Heart right ventricle (tissue), 16 donors: ENCODE data around the gene ARMC3. TPM values are rescaled to one million over a fixed set of nuclear protein-coding genes. Genes with fewer than 3 reads are reported as not detected.

Source experiments
- ATAC-seq, 8 donors: fragments of 200-7000 bp; cut with Tn5 transposase; one replicate each; pipeline ENCODE4 v1.9.1; 2020; ENCODE audit warnings: mild to moderate bottlenecking in 8 of 8, moderate library complexity in 8 of 8, moderate number of reproducible peaks in 1 of 8
- DNase-seq, 2 donors: peaks; one replicate each; pipeline ENCODE4 v3.0.0-alpha.2; 2020
- H3K27ac ChIP-seq, 10 donors: fragments of 200-600 bp; sonication (generic) in 2 of 10; one replicate each; pipeline versions ENCODE4 v1.5.0 to v1.8.0; 2020 to 2022; ENCODE audit warnings: mild to moderate bottlenecking in 3 of 10
- H3K27me3 ChIP-seq, 7 donors: fragments of 200-600 bp; one replicate each; pipeline ENCODE4 v1.8.0; 2021 to 2022; ENCODE audit warnings: mild to moderate bottlenecking in 2 of 7
- H3K36me3 ChIP-seq, 9 donors: fragments of 200-600 bp; sonication (generic) in 1 of 9; one replicate each; pipeline versions ENCODE4 v1.5.0 to v1.8.0; 2020 to 2022; ENCODE audit warnings: mild to moderate bottlenecking in 2 of 9
- H3K4me1 ChIP-seq, 9 donors: fragments of 200-600 bp; sonication (generic) in 1 of 9; one replicate each; pipeline versions ENCODE4 v1.5.0 to v1.8.0; 2020 to 2022; ENCODE audit warnings: mild to moderate bottlenecking in 4 of 9
- H3K4me3 ChIP-seq, 10 donors: fragments of 200-600 bp; sonication (generic) in 2 of 10; one replicate each; pipeline versions ENCODE4 v1.5.0 to v1.8.0; 2020 to 2022; ENCODE audit warnings: mild to moderate bottlenecking in 7 of 10, moderate library complexity in 2 of 10
- H3K9me3 ChIP-seq, 11 donors: fragments of 200-600 bp in 10 of 11; sonication (generic) in 2 of 11; one replicate each; pipeline versions ENCODE4 v1.5.0 to v1.8.0; 2013 to 2022; ENCODE audit warnings: mild to moderate bottlenecking in 2 of 11, control low read depth in 1 of 11, moderate library complexity in 1 of 11
- CTCF ChIP-seq, 9 donors: fragments of 200-600 bp; sonication (generic) in 2 of 9; IDR thresholded peaks; one replicate each; pipeline versions ENCODE4 v1.5.0 to v1.8.0; 2021 to 2022; ENCODE audit warnings: antibody characterized with exemption in 9 of 9, mild to moderate bottlenecking in 5 of 9, moderate library complexity in 1 of 9
- WGBS, 2 donors: extraction: QIAGEN DNeasy Blood & Tissue Kit; methylation state at CpG; one replicate each; pipeline ENCODE4 v1.1.7; 2013; ENCODE audit warnings: inconsistent platforms in 1 of 2; 5-methylcytosine and 5-hydroxymethylcytosine counted together
- intact Hi-C, 10 donors: fragments of 100-400 bp; cut with DNase I; formaldehyde crosslinking; loops; one replicate each; pipeline versions ENCODE4 v1.11.1 to v1.14.2; 2022
- polyA plus RNA-seq, 2 donors: library from polyadenylated mRNA; stranded (reverse); fragments of 200-250 nt; gene quantifications; one replicate each; pipeline ENCODE4 v1.2.3, GENCODE V29; 2013
- total RNA-seq, 10 donors: library from RNA; stranded (reverse); fragmentation: NEBNext Ultra II Directional in 3 of 10; extraction: Animal tissue kit (Norgen Biotek cat#: 25700) in 3 of 10; gene quantifications; one replicate each; pipeline versions ENCODE4 v1.2.1 to v1.2.4, GENCODE V29; 2021 to 2023
- donor health status: Arrhythmogenic right ventricular cardiomyopathy.
- donor health status: ischemic (EF 13 %, LVEDD 7.1; RV severe dilation, severe dysfunction).
- donor health status: healthy with polysubstance abuse.
- donor health status: DM: no; HTN: yes; CAD: no.
- donor health status: DM: no; HTN: no; CAD: no.
- donor health status: ischemic (EF 25% LVEDD 6.9; RV normal size, moderate dysfunction).
- donor health status: ischemic (EF 25% LVEDD 5.7; RV mildly dilated, moderate dysfunction).
- donor health status: healthy.
- donor health status: DM: yes; HTN: yes; CAD: no.
- donor health status: Ischemic cardiomyopathy.
- donor health status: ischemic (EF 35%, LVEDD 5.7; RV mildly dilated, moderate dysfunction).
- donor health status: nonischemic (EF 11% LVEDD 7.7; RV severe dilation, severe dysfunction).
- donor health status: DM: yes; HTN: yes; CAD: no.
- donor health status: PGD.
- donor health status: ischemic (EF 29% LVEDD 5.4; RV normal size, mild dysfunction).
- donor health status: nonischemic (EF 23%, LVEDD 6.1; RV moderate dilation, normal function).

Gene ARMC3
- total and polyA plus RNA-seq, 12 donors: not detected

GRCh38 chr10:22986771-22987542 is 59.1 kb downstream of the ARMC3 start:
- intact Hi-C loops: loop anchor here (5.0 to 10.0 kb wide), 20 partner anchors 80 to 1492 kb away; partner anchors contain the start of genes PIP4K2A (in 3 of the 10) and BMI1 (in 2 of the 10)
- Histone ChIP-seq H3K4me1 (peaks cover 0 to 13% (median 2%) of the 10 kb centered on the region in 9 donors), H3K4me3 (no peak overlapping the region), H3K27me3 (no peaks in the 10 kb centered on the region), H3K27ac (no peak overlapping the region), H3K36me3 (no peaks in the 10 kb centered on the region), H3K9me3 (no peaks in the 10 kb centered on the region)
- ATAC-seq: peak in 4 of 8 donors; percentile 42 to 62 (median 50)
- 46 to 59% methylated on average over 2 of the region's 2 CpGs for WGBS, 2 donors
- peak in 7 of 9 donors; percentile 34 to 62 (median 55) for TF ChIP-seq CTCF (IDR thresholded peaks at IDR 0.05)
- no peak for DNase-seq

- Histone ChIP-seq H3K27ac (no peak overlapping the region), H3K9me3 (no peaks in the 10 kb centered on the region), H3K36me3 (no peaks in the 10 kb centered on the region), H3K27me3 (peaks cover 0 to 3% (median 0%) of the 10 kb centered on the region in 7 donors), H3K4me1 (peaks cover 0 to 13% (median 2%) of the 10 kb centered on the region in 9 donors), H3K4me3 (peak overlapping the region in 2 of 10 donors; percentile 23 to 32)
- TF ChIP-seq CTCF (IDR thresholded peaks at IDR 0.05): peak; percentile 80 to 96 (median 91)
- DNase-seq (peak in 1 of 2 donors; percentile 71), ATAC-seq (peak; percentile 58 to 88 (median 78))
- intact Hi-C loops: loop anchor here (1.0 to 10.0 kb wide), 25 partner anchors 79 to 1494 kb away; partner anchors contain the start of genes PIP4K2A (in 3 of the 10) and BMI1 (in 2 of the 10)
- 4 to 6% methylated on average over 12 of the region's 12 CpGs for WGBS, 2 donors
Observed at GRCh38 chr10:22988581-22989360, 60.9 kb downstream of the ARMC3 start.

GRCh38 chr10:22990443-22990842 is 62.6 kb downstream of the ARMC3 start:
- no peak for DNase-seq
- no peaks in the 10 kb centered on the region for H3K36me3 ChIP-seq
- H3K27me3 ChIP-seq: peaks cover 0 to 12% (median 0%) of the 10 kb centered on the region in 7 donors
- WGBS, 2 donors: 91% methylated on average over 4 of the region's 4 CpGs
- peaks cover 0 to 13% (median 2%) of the 10 kb centered on the region in 9 donors for H3K4me1 ChIP-seq
- no peak overlapping the region for H3K27ac ChIP-seq
- intact Hi-C loops: loop anchor here in 4 of 10 donors (5.0 kb wide), 4 partner anchors 77 to 998 kb away; no protein-coding TSS in a partner anchor
- H3K4me3 ChIP-seq: no peak overlapping the region
- no peaks in the 10 kb centered on the region for H3K9me3 ChIP-seq
- TF ChIP-seq CTCF (IDR thresholded peaks at IDR 0.05): no peak
- ATAC-seq: no peak

GRCh38 chr10:22992075-22992474 is 64.2 kb downstream of the ARMC3 start:
- peaks cover 0 to 11% (median 2%) of the 10 kb centered on the region in 9 donors for H3K4me1 ChIP-seq
- H3K36me3 ChIP-seq: no peaks in the 10 kb centered on the region
- H3K9me3 ChIP-seq: no peaks in the 10 kb centered on the region
- intact Hi-C loops: loop anchor here in 4 of 10 donors (5.0 kb wide), 4 partner anchors 75 to 1000 kb away; no protein-coding TSS in a partner anchor
- peaks cover 0 to 22% (median 0%) of the 10 kb centered on the region in 7 donors for H3K27me3 ChIP-seq
- no peak overlapping the region for H3K27ac ChIP-seq
- 60 to 63% methylated on average over 5 of the region's 5 CpGs for WGBS, 2 donors
- TF ChIP-seq CTCF (IDR thresholded peaks at IDR 0.05): no peak
- no peak for ATAC-seq
- DNase-seq: no peak
- no peak overlapping the region for H3K4me3 ChIP-seq
